NK-92 treated with Interleukin-12 subunit alpha and Interleukin-12 subunit beta, amount 100 ng/mL, for 24 hours (cell line): Measurements from ENCODE around the gene CDH16.

Experiments used
- DNase-seq: peaks from one replicate; lab custom pipeline; 2025; lab: John Stamatoyannopoulos, UW

The CDH16 gene

DNA sequence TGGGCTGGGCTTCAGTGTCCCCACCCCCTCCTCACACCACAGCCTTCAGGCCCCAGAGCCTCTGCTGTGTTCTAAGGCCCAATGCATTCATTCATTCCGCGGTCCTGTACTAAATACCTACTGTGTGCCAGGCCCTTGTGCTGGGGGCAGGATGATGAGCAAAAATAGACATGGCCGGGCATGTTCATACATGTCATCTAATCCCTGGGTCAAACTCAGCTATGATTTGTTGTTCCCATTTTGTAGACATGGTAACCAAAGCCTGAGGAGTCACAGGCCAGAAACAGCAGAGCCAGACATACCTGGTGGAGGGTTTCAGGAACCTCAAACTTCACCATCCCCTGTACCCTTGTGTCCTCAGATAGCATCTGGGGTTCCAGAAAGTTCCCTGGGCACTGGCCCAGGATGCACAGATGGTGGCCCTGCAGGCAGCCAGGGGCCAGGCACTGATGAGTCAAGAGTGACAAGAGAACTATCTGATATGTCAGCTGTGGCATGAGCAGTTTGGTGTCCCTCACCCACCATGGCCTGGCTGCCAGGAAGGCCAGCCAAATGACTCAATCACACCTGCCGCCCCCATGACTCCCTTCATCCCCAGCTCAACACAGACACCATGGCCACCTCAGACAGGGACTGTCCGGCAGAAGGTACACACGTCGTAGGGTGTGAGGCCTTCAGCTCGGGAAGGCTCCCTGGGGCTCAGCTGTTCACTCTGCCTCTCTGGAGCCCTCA lies 9.4 kb upstream of the CDH16 start:
- DNase-seq: no peak

GRCh38 chr16:66926961-66927436 lies 8.3 kb upstream of the CDH16 start:
- no peak for DNase-seq

DNA sequence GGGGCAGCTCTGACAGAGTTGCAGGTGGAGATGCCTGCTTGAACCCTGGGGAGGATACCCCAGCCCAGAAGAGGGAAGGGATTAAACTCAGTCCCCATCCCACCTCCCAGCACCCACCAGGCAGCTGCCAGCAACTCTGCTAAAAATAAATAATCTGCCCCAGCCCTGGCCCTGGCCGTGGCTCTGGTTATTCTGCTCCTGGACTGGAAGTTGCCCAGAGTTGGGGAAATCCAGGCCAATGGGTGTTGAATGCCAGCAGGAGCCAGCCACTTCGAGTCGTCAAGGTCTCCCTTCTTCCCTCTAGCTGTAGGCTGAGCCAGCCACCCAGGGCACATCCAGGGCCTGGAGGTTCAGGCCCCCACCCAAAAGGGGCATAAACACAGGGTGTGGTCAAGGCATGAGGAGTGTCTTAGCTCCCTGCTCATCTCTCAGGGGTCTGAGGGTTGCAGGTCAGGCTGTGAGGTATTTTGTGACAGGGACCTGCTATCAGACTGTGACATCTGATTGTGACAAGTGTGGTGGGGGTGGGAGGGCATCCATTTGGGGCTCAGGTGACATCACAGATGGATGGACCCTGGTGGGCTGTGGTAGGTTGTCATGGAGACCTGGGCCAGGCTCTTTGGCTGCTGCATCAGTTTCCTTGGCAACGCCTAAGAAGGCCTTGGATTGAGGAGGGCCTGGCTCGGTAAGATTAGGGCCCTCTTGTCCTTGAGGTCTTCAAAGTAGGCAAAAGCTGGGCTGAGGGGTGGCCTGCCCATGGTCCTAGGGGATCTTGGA lies 7.7 kb upstream of the CDH16 start:
- no peak for DNase-seq

- no peak for DNase-seq
Observed at GRCh38 chr16:66925322-66925840, 6.7 kb upstream of the CDH16 start, which contains the start of gene RRAD. Gene RRAD, minus strand, starts transcription at chr16:66925535. Its CDS starts 356 bp downstream, at chr16:66925179.

DNA sequence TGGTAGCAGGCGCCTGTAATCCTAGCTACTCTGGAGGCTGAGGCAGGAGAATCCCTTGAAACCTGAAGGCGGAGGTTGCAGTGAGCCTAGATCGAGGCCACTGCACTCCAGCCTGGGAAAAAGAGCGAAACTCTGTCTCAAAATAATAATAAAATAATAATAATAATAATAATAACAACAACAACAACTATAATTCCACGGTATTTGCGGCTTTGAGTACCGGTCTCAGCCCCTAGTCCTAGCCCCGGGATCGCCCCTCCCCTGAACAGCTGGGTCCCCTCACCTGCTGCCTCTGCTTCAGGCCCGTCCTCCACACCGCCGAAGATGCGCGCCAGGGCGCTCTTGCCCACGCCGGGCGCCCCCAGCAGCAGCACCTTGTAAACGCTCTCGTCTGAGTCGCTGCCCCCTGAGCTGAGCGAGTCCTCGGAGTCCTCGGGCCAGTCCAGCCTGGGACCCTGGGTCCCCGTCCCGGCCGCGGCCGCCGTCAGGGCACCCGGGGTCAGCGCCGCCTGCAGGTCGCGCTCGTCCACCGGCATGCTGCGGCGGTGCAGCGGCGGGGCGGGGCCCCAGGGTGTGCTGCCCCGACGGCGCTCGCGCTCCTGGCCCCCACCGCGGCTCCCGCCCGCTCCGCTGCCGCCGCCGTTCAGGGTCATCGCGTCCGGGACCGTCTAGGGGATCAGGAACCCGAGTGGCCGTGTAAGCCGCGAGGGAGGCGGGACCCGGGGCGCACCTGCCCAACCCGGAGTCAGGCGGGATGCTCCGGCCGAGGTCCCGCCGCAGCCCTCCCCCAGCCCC lies 6.0 kb upstream of the CDH16 start:
- no peak for DNase-seq

- no peak for DNase-seq
Observed at GRCh38 chr16:66923866-66924265, 5.2 kb upstream of the CDH16 start.

- DNase-seq: no peak
Observed at GRCh38 chr16:66923247-66923731, 4.6 kb upstream of the CDH16 start.

GRCh38 chr16:66921729-66922450 lies 3.2 kb upstream of the CDH16 start:
- no peak for DNase-seq

DNA sequence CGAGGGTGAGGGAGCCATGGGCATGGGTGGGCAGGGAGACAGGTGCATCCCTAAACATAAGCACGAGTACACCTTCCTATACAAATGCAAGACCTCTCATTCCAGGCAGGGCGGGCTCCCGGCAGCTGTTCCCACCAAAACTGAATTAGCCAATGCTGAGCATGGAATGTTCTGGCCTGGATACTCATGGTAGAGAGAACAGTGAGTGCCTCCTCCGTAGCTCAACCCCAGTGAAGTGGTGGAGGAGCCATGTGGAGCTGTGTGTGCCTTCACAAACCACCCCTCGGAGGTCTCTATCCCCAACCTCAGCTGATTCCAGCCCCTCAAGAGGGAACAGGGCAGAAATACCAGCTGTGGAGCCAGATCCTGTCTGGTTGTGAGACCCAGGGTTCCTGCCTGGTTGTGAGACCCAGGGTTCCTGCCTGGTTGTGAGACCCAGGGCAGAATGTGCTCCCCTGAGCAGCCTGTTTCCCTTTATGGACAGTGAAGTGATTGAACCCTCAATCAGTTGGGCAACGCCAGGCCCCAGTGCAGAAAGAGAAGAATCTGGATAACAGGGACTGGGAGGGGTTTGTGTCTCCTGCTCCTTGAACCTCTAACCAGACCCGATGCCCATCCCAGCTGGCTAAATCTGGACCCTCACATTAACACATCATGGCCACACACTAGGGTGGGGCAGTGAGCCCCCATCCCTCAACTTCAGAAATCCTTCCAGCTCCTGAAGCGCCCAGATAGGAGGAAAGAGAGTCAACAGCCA lies 2.4 kb upstream of the CDH16 start:
- no peak for DNase-seq

- DNase-seq: no peak
Observed at GRCh38 chr16:66920299-66920590, 1.6 kb upstream of the CDH16 start.

DNA sequence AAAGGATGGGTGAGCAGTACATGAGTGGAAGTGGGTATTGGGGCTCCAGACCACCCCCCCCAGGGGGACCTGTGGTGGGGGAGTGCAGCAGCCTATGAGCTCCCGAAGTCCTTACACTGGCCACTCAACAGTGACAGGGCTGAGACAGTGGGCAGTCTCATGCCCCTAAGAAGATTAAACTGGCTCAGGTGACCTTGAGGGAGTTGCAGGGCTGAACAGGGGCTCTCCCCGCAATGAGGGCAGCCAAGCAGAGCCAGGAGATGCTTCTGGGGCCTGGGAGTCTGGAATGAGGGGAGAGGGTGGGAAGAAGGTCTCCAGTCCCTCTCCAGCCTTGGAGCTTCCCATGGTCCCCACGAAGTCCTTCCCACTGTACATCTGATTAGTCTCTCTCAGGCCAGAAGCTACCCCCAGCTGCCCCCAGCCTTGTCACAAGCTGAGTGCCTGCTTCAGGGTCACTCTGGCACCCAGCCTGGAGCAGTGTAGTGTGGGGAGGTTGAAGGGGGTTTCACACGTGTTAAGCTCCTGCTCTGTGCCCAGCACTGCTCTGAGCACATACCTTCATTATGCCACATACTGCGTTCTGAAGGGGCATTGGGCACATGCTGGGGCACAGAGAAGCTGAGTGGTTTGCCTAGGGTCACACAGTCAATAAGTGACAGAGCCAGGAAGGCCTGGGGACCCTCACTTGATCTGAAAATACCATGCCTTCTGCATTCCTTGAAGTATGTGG lies 1.0 kb upstream of the CDH16 start:
- no peak for DNase-seq

DNA sequence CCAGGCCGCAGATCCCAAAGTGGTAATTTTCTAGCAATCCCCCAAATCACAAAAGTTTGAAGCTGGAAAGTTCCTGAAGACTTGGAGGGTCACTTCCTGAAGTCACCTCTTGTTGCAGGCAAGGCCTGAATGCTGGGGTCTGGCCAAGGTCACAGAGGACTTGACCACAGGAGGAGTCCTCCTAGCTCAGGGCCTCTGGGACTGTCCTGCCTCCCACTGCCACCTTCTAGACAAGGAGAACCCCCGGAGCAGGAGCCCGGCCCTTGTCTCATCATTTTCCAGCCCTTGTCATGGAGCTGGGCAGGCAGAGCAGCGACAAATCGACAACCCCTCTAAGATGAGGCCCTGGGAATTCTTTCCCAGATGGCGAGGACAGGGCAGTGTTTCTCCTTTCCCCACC lies 330 bp downstream of the CDH16 start:
- DNase-seq: no peak

DNA sequence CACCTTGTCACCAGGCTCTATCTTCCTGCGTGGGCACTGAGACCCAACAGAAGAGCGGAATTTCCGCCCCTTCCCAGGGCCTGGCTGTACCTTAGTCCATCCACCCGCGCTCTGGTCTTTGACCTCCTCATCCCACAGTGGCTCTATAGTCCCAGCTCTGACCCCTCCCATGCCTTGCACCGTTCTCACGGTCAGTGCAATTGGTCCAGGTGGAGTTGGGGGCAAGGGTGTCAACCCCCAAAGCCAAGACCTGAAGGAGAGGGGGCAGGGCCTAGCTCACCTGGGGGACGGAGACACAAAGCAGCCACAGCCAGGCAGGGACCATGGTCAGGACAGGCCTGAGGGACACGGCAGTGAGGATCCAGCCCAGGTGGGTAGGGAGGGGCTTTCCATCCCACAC lies 944 bp downstream of the CDH16 start:
- no peak for DNase-seq

DNA sequence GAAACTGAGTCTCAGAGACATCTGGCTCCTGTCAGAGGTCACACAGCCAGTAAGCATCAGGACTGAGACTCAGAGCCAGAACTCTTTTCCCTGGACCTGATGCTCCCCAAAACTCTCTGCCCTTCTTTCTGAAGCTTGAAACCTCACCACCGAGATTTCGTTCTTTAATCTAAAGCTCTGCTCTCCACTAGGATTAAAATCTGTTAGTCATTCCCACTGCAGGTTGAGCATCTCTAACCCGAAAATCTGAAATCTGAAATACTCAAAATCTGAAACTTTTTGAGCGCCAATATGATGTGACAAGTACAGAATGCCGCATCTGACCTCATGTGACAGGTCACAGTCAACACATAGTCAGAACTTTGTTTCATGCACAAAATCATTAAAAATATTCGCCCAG lies 2.2 kb downstream of the CDH16 start:
- no peak for DNase-seq

DNA sequence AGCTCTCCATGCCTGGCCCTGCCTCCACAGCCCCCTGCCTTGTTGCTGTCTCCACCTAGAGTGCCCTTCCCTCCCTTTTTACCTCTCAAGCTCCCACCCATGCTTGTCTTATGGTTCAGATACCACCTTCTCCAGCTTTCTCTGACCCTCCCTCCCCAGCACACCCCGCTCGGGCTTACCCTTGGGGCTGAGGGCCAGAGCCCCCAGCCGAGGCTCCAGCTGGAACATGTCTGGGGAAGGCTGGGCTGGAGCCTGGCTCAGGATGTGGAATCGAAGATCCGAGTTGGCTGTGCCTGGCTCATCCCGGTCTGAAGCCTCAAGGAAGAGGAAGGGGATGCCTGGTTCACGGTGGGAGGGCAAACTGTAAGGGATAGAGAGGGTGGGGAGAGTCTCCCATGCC lies 3.6 kb downstream of the CDH16 start:
- no peak for DNase-seq

GRCh38 chr16:66914541-66914940 lies 4.1 kb downstream of the CDH16 start:
- no peak for DNase-seq

DNA sequence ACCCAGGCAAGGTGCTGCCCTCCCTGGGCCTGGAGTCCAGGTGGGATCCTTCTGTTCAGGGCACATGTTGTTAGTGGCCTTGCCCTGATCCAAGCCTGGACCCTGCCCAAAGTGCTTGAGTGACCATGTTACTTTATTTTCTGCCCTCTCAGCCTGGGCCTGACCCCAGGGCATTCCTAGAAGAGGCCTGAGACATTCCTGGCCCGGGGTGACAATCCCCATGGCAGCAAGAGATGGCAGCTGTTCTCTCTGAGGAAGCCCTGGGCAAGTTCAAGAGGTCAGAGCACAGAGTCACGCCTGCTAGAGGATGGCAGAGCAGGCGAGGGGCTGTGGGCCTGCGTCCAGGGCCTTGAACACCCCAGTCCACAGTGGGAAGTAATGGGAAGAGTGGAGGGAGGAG lies 5.0 kb downstream of the CDH16 start:
- no peak for DNase-seq

GRCh38 chr16:66913081-66913480 lies 5.6 kb downstream of the CDH16 start:
- no peak for DNase-seq

DNA sequence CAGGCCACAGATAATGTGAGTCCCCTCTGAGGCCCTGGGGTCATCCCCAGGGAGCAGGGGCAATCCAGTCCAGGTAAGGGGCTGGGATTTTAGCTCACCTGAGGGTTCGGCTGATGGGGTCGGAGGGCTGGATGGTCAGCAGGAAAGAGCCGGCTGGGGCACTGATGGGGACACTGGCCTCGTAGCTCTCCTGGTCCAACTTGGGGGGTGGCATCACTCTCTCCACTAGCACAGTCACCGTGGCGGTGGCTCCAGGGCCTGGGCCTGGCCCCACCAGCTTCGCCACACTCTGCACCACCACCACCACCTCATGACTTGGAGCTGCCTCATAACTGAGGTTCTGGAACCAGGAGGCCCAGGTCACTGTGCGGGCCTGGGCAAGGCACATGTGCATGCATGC lies 6.9 kb downstream of the CDH16 start:
- no peak for DNase-seq

- no peak for DNase-seq
Observed at GRCh38 chr16:66911112-66911511, 7.6 kb downstream of the CDH16 start.
